A549 (cell line): ENCODE results near the gene KLRF1. TPM values are rescaled to one million over a fixed set of nuclear protein-coding genes. Genes with fewer than 3 reads are reported as not detected.

Source experiments
- ATAC-seq, 2 experiments: fragments of 200-7000 bp in 1 of 2; fragments of >200 bp in 1 of 2; cut with Nextera tagmentation in 1 of 2; cut with Tn5 transposase in 1 of 2; 3 replicates each; pipeline versions ENCODE4 v1.8.0 to v1.9.1; 2018 to 2020; ENCODE audit warnings: mild to moderate bottlenecking in 1 of 2, moderate library complexity in 1 of 2
- CTCF ChIA-PET: fragments of 300-600 bp; sonication (Branson Sonifier 250); formaldehyde crosslinking; extraction: SDS; loops from one replicate; lab custom pipeline; 2021; ENCODE audit warnings: antibody characterized with exemption, inconsistent platforms; lab: Yijun Ruan, JAX
- POLR2A ChIA-PET: fragments of 350-600 bp; formaldehyde crosslinking; extraction: SDS; loops from one replicate; lab custom pipeline; 2021; ENCODE audit warnings: antibody characterized with exemption, inconsistent platforms; lab: Yijun Ruan, JAX
- DNase-seq, 2 experiments: peaks; one replicate each; pipeline versions ENCODE4 v3.0.0 to v3.0.0-alpha.2; 2011 to 2016; ENCODE audit warnings: low read depth in 1 of 2, low spot score in 1 of 2
- FAIRE-seq: peaks from 2 replicates; lab custom pipeline; 2011; peaks lifted over from hg19 to GRCh38; lab: Jason Lieb, UNC
- H3K27ac ChIP-seq, 2 experiments: fragments of >200 bp; sonication (Bioruptor Twin); formaldehyde crosslinking; 3 replicates each; pipeline ENCODE4 v1.5.1; 2016 to 2017
- H3K4me1 ChIP-seq: fragments of >200 bp; sonication (Bioruptor Twin); formaldehyde crosslinking; 3 replicates; pipeline ENCODE4 v1.6.1; 2016
- H3K4me2 ChIP-seq: fragments of >200 bp; sonication (Bioruptor Twin); formaldehyde crosslinking; 3 replicates; pipeline ENCODE4 v1.6.1; 2016
- H3K4me3 ChIP-seq: fragments of >200 bp; sonication (Bioruptor Twin); formaldehyde crosslinking; 3 replicates; pipeline ENCODE4 v1.5.1; 2016
- H3K9me3 ChIP-seq: fragments of >200 bp; sonication (Bioruptor Twin); formaldehyde crosslinking; 3 replicates; pipeline ENCODE4 v1.6.1; 2016
- CEBPB ChIP-seq, 2 experiments: fragments of >200 bp in 1 of 2; sonication (Bioruptor Twin) in 1 of 2; formaldehyde crosslinking in 1 of 2; IDR thresholded peaks; 2 replicates each; pipeline ENCODE4 v1.6.1; 2012 to 2016
- EHF ChIP-seq: fragments of 250-450 bp; sonication (Bioruptor Pico); IDR thresholded peaks from 2 replicates; pipeline ENCODE4 v1.5.0; 2020; ENCODE audit warnings: mild to moderate bottlenecking
- EHMT2 ChIP-seq: fragments of 200-600 bp; sonication (generic); IDR thresholded peaks from 2 replicates; pipeline ENCODE4 v1.6.1; 2016; ENCODE audit warnings: antibody characterized with exemption, low read depth, mild to moderate bottlenecking, moderate library complexity
- HMGXB4 ChIP-seq: fragments of 250-450 bp; sonication (Bioruptor Pico); IDR thresholded peaks from 2 replicates; pipeline ENCODE4 v1.5.0; 2021; ENCODE audit warnings: mild to moderate bottlenecking, moderate library complexity, borderline replicate concordance
- JUNB ChIP-seq: fragments of >200 bp; sonication (Bioruptor Twin); formaldehyde crosslinking; IDR thresholded peaks from 2 replicates; pipeline ENCODE4 v1.6.1; 2016
- KDM1A ChIP-seq: fragments of 200-600 bp; sonication (generic); IDR thresholded peaks from 2 replicates; pipeline ENCODE4 v1.6.1; 2016; ENCODE audit warnings: low read depth, mild to moderate bottlenecking
- KDM5A ChIP-seq: fragments of 200-600 bp; sonication (generic); IDR thresholded peaks from 2 replicates; pipeline ENCODE4 v1.6.1; 2016; ENCODE audit warnings: antibody characterized with exemption, mild to moderate bottlenecking
- PHF8 ChIP-seq: fragments of 200-600 bp; sonication (generic); IDR thresholded peaks from 2 replicates; pipeline ENCODE4 v1.6.1; 2016; ENCODE audit warnings: low read depth, mild to moderate bottlenecking, antibody characterized with exemption, moderate library complexity, borderline replicate concordance
- POLR2A ChIP-seq: IDR thresholded peaks from 2 replicates; pipeline ENCODE4 v1.6.1; 2012; ENCODE audit warnings: mild to moderate bottlenecking, low read length
- POLR2AphosphoS2 ChIP-seq: conservative IDR thresholded peaks from 2 replicates; pipeline ENCODE4 v1.6.1; 2012; ENCODE audit warnings: low read length, improper control_type of control experiment, inconsistent platforms
- RAD21 ChIP-seq, 2 experiments: fragments of >200 bp in 1 of 2; sonication (Bioruptor Twin) in 1 of 2; formaldehyde crosslinking in 1 of 2; IDR thresholded peaks in 1 of 2; conservative IDR thresholded peaks in 1 of 2; 2 replicates in 1 of 2; 3 replicates in 1 of 2; pipeline ENCODE4 v1.6.1; 2012 to 2018; ENCODE audit warnings: inconsistent platforms in 1 of 2
- SMC3 ChIP-seq: fragments of >200 bp; sonication (Bioruptor Twin); formaldehyde crosslinking; IDR thresholded peaks from 3 replicates; pipeline ENCODE4 v1.6.1; 2018; ENCODE audit warnings: inconsistent platforms
- TFCP2L1 ChIP-seq: fragments of 250-450 bp; sonication (Bioruptor Pico); IDR thresholded peaks from 2 replicates; pipeline ENCODE4 v1.5.0; 2021; ENCODE audit warnings: mild to moderate bottlenecking
- ZC3H11A ChIP-seq: fragments of 450-650 bp; IDR thresholded peaks from 2 replicates; pipeline ENCODE4 v1.6.1; 2014; ENCODE audit warnings: antibody characterized with exemption, mild to moderate bottlenecking
- ZSCAN20 ChIP-seq: fragments of 250-450 bp; sonication (Bioruptor Pico); IDR thresholded peaks from 2 replicates; pipeline ENCODE4 v1.8.0; 2022; ENCODE audit warnings: mild to moderate bottlenecking, moderate library complexity
- WGBS: methylation state at CpG from one replicate; pipeline ENCODE4 v1.1.6; 2017; ENCODE audit errors: missing lambda C conversion rate; 5-methylcytosine and 5-hydroxymethylcytosine counted together
- polyA plus RNA-seq, 4 experiments: library from polyadenylated mRNA; depleted of rRNA in 3 of 4; stranded (reverse); fragments of >200 nt; fragmentation: RNase III in 1 of 4; extraction: RNeasy Plus Mini Kit Qiagen cat#74134 plus additional on column Dnase treatment in 1 of 4; gene quantifications; 2 replicates in 3 of 4; 3 replicates in 1 of 4; pipeline ENCODE4 v1.2.3, GENCODE V29; 2011 to 2017
- TF ChIP-seq, protein P1 (sequence below): fragments of >200 bp; sonication (Bioruptor Twin); formaldehyde crosslinking; IDR thresholded peaks from 3 replicates; pipeline ENCODE4 v1.5.1; 2016
- TF ChIP-seq, protein P2 (sequence below): IDR thresholded peaks from 2 replicates; pipeline ENCODE4 v1.6.1; 2012
- TF ChIP-seq, protein P3 (sequence below): fragments of 150-350 bp; IDR thresholded peaks from 2 replicates; pipeline ENCODE4 v1.6.1; 2014; ENCODE audit warnings: low read depth, mild to moderate bottlenecking, low read length
- TF ChIP-seq, protein P4 (sequence below): IDR thresholded peaks from 2 replicates; pipeline ENCODE4 v1.6.1; 2012; ENCODE audit warnings: low read depth, borderline replicate concordance

KLRF1 gene
- polyA plus RNA-seq, 2 of the 4 experiments (the other 2 are of a cell fraction), result not detected

- CTCF ChIA-PET, result interaction anchor here (0.6 to 3.1 kb wide), 17 partner anchors 8 to 326 kb away, joined by 3 to 15 read pairs (median 3); partner anchors contain the start of gene CLEC12B
- peak; percentile 66 to 79 for DNase-seq
- POLR2A ChIA-PET, result no interaction called here
- ATAC-seq, result peak; percentile 97 to 100
- H3K4me3 ChIP-seq, result peak overlapping the region; percentile 23; the same call in 2 of the 3 replicates
- 24% methylated on average over 25 of the region's 32 CpGs for WGBS
- TF ChIP-seq POLR2AphosphoS2 (no peak), RAD21 (conservative IDR thresholded peaks at IDR 0.05 in 1 of 2, IDR thresholded peaks at IDR 0.05 in 1 of 2) (peak; percentile 73 to 85), EHF (CRISPR knock-in tag) (no peak), ZC3H11A (no peak), HMGXB4 (CRISPR knock-in tag) (no peak), PHF8 (no peak), SMC3 (peak; percentile 60), KDM1A (no peak)
- TF ChIP-seq, protein P1, sequence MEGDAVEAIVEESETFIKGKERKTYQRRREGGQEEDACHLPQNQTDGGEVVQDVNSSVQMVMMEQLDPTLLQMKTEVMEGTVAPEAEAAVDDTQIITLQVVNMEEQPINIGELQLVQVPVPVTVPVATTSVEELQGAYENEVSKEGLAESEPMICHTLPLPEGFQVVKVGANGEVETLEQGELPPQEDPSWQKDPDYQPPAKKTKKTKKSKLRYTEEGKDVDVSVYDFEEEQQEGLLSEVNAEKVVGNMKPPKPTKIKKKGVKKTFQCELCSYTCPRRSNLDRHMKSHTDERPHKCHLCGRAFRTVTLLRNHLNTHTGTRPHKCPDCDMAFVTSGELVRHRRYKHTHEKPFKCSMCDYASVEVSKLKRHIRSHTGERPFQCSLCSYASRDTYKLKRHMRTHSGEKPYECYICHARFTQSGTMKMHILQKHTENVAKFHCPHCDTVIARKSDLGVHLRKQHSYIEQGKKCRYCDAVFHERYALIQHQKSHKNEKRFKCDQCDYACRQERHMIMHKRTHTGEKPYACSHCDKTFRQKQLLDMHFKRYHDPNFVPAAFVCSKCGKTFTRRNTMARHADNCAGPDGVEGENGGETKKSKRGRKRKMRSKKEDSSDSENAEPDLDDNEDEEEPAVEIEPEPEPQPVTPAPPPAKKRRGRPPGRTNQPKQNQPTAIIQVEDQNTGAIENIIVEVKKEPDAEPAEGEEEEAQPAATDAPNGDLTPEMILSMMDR, result peak; percentile 65
- TF ChIP-seq, protein P2, sequence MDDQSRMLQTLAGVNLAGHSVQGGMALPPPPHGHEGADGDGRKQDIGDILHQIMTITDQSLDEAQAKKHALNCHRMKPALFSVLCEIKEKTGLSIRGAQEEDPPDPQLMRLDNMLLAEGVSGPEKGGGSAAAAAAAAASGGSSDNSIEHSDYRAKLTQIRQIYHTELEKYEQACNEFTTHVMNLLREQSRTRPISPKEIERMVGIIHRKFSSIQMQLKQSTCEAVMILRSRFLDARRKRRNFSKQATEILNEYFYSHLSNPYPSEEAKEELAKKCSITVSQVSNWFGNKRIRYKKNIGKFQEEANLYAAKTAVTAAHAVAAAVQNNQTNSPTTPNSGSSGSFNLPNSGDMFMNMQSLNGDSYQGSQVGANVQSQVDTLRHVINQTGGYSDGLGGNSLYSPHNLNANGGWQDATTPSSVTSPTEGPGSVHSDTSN, result no peak
- H3K4me1 ChIP-seq, result 0 out of 3 replicates have a peak, but pooled peaks cover 3% of the 10 kb centered on the region
- H3K9me3 ChIP-seq, result no peaks in the 10 kb centered on the region
- peak overlapping the region; percentile 69 for H3K4me2 ChIP-seq
- FAIRE-seq, result no peak
- no peak overlapping the region for H3K27ac ChIP-seq
Measured at GRCh38 chr12:9813821-9814798, 13.2 kb upstream of the KLRF1 start.

- POLR2A ChIA-PET, result no interaction called here
- WGBS, result 27% methylated on average over 6 of the region's 9 CpGs
- DNase-seq (no peak), FAIRE-seq (no peak), ATAC-seq (no peak)
- H3K9me3 ChIP-seq, result no peaks in the 10 kb centered on the region
- no peaks in the 10 kb centered on the region for H3K4me1 ChIP-seq
- no peak overlapping the region for H3K4me3 ChIP-seq
- CTCF ChIA-PET, result interaction anchor here (1.7 kb wide), 1 partner anchor 70 kb away, joined by 5 read pairs; no protein-coding TSS in a partner anchor
- H3K27ac ChIP-seq, result no peak overlapping the region
- H3K4me2 ChIP-seq, result no peak overlapping the region
- TF ChIP-seq ZSCAN20 (CRISPR knock-in tag) (no peak), RAD21 (conservative IDR thresholded peaks at IDR 0.05 in 1 of 2, IDR thresholded peaks at IDR 0.05 in 1 of 2) (no peak), EHMT2 (no peak), POLR2A (no peak), TFCP2L1 (CRISPR knock-in tag) (no peak), JUNB (no peak), KDM5A (no peak), PHF8 (no peak), POLR2AphosphoS2 (no peak), CEBPB (IDR thresholded peaks at IDR 0.05) (no peak)
- TF ChIP-seq, protein P3, sequence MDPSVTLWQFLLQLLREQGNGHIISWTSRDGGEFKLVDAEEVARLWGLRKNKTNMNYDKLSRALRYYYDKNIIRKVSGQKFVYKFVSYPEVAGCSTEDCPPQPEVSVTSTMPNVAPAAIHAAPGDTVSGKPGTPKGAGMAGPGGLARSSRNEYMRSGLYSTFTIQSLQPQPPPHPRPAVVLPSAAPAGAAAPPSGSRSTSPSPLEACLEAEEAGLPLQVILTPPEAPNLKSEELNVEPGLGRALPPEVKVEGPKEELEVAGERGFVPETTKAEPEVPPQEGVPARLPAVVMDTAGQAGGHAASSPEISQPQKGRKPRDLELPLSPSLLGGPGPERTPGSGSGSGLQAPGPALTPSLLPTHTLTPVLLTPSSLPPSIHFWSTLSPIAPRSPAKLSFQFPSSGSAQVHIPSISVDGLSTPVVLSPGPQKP, result no peak
- TF ChIP-seq, protein P2, result no peak
- TF ChIP-seq, protein P4, sequence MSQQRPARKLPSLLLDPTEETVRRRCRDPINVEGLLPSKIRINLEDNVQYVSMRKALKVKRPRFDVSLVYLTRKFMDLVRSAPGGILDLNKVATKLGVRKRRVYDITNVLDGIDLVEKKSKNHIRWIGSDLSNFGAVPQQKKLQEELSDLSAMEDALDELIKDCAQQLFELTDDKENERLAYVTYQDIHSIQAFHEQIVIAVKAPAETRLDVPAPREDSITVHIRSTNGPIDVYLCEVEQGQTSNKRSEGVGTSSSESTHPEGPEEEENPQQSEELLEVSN, result no peak
Measured at GRCh38 chr12:9820281-9820930, 6.9 kb upstream of the KLRF1 start.
